Measurements from ENCODE around the gene MS4A3.
"Not testable (repeated sequence)": the region's sequence is repeated elsewhere in the genome, so short reads cannot be mapped to it uniquely, and the experiment has no call there.

MS4A3 gene

GRCh38 chr11:60095477-60096120 is 39.1 kb downstream of the MS4A3 start:
- no peak for DNase-seq (ENCODE audit: low read depth in 2 of 2)

- DNase-seq (ENCODE audit: low read depth in 2 of 2) = no peak
Measured at GRCh38 chr11:60097189-60097588, 40.7 kb downstream of the MS4A3 start.

GRCh38 chr11:60098508-60098907 is 42.0 kb downstream of the MS4A3 start:
- no peak for DNase-seq (ENCODE audit: low read depth in 2 of 2)

GRCh38 chr11:60100516-60100915 is 44.1 kb downstream of the MS4A3 start:
- no peak for DNase-seq (ENCODE audit: low read depth in 2 of 2)

- DNase-seq (ENCODE audit: low read depth in 2 of 2) = not testable (repeated sequence)
Measured at GRCh38 chr11:60101368-60101767, 44.9 kb downstream of the MS4A3 start.

GRCh38 chr11:60104471-60105115 is 48.1 kb downstream of the MS4A3 start:
- DNase-seq (ENCODE audit: low read depth in 2 of 2) = not testable (repeated sequence)

- DNase-seq (ENCODE audit: low read depth in 2 of 2) = not testable (repeated sequence)
Measured at GRCh38 chr11:60108631-60109030, 52.2 kb downstream of the MS4A3 start.

- DNase-seq (ENCODE audit: low read depth in 2 of 2) = no peak
Measured at GRCh38 chr11:60111793-60112192, 55.3 kb downstream of the MS4A3 start.

GRCh38 chr11:60116996-60117790 is 60.7 kb downstream of the MS4A3 start:
- DNase-seq (ENCODE audit: low read depth in 2 of 2) = no peak

GRCh38 chr11:60118338-60118737 is 61.9 kb downstream of the MS4A3 start:
- DNase-seq (ENCODE audit: low read depth in 2 of 2) = no peak

- no peak for DNase-seq (ENCODE audit: low read depth in 2 of 2)
Measured at GRCh38 chr11:60119710-60120109, 63.2 kb downstream of the MS4A3 start.

Data from activated CD8-positive, alpha-beta memory T cell treated with anti-CD3 and anti-CD28 coated beads for 4 hours (primary cell).